Measurements from ENCODE around the gene NOD2.

Gene NOD2

GRCh38 chr16:50745940-50746339 is 52.5 kb downstream of the NOD2 start:
- no peak overlapping the region for H3K9ac ChIP-seq (ENCODE audit: low read length in 2 of 2)
- H3K4me3 ChIP-seq (ENCODE audit: low read length in 2 of 2): no peak overlapping the region
- H3K9me3 ChIP-seq (ENCODE audit: control insufficient read depth in 2 of 2, low read length in 2 of 2): no peaks in the 10 kb centered on the region
- H3K36me3 ChIP-seq (ENCODE audit: control insufficient read depth in 2 of 2, insufficient read depth in 2 of 2, low read length in 2 of 2): peaks cover 0 to 3% of the 10 kb centered on the region in 2 donors
- H3K27ac ChIP-seq (ENCODE audit: low read length): no peak overlapping the region
- H3K4me1 ChIP-seq (ENCODE audit: control insufficient read depth, insufficient read depth, low read length): peaks cover 6% of the 10 kb centered on the region
- H3K27me3 ChIP-seq (ENCODE audit: control insufficient read depth in 1 of 2, insufficient read depth in 2 of 2, low read length in 2 of 2): no peaks in the 10 kb centered on the region

GRCh38 chr16:50747207-50747956 is 54.0 kb downstream of the NOD2 start:
- Histone ChIP-seq H3K9me3 (ENCODE audit: control insufficient read depth in 2 of 2, low read length in 2 of 2) (no peaks in the 10 kb centered on the region), H3K36me3 (ENCODE audit: control insufficient read depth in 2 of 2, insufficient read depth in 2 of 2, low read length in 2 of 2) (peaks cover 0 to 3% of the 10 kb centered on the region in 2 donors), H3K4me1 (ENCODE audit: control insufficient read depth, insufficient read depth, low read length) (peaks cover 3% of the 10 kb centered on the region), H3K9ac (ENCODE audit: low read length in 2 of 2) (peak overlapping the region in 1 of 2 donors; percentile 38), H3K27me3 (ENCODE audit: control insufficient read depth in 1 of 2, insufficient read depth in 2 of 2, low read length in 2 of 2) (no peaks in the 10 kb centered on the region), H3K27ac (ENCODE audit: low read length) (no peak overlapping the region), H3K4me3 (ENCODE audit: low read length in 2 of 2) (no peak overlapping the region)

- Histone ChIP-seq H3K4me1 (ENCODE audit: control insufficient read depth, insufficient read depth, low read length) (no peaks in the 10 kb centered on the region), H3K27ac (ENCODE audit: low read length) (no peak overlapping the region), H3K4me3 (ENCODE audit: low read length in 2 of 2) (no peak overlapping the region), H3K36me3 (ENCODE audit: control insufficient read depth in 2 of 2, insufficient read depth in 2 of 2, low read length in 2 of 2) (peaks cover 7 to 17% of the 10 kb centered on the region in 2 donors), H3K9me3 (ENCODE audit: control insufficient read depth in 2 of 2, low read length in 2 of 2) (no peaks in the 10 kb centered on the region), H3K9ac (ENCODE audit: low read length in 2 of 2) (no peak overlapping the region), H3K27me3 (ENCODE audit: control insufficient read depth in 1 of 2, insufficient read depth in 2 of 2, low read length in 2 of 2) (no peaks in the 10 kb centered on the region)
These were observed 58.1 kb downstream of the NOD2 start for GRCh38 chr16:50751528-50751927.

- Histone ChIP-seq H3K36me3 (ENCODE audit: control insufficient read depth in 2 of 2, insufficient read depth in 2 of 2, low read length in 2 of 2) (peaks cover 9 to 17% of the 10 kb centered on the region in 2 donors), H3K9ac (ENCODE audit: low read length in 2 of 2) (no peak overlapping the region), H3K4me3 (ENCODE audit: low read length in 2 of 2) (no peak overlapping the region)
These were observed 59.2 kb downstream of the NOD2 start for GRCh38 chr16:50752471-50753235.

GRCh38 chr16:50756473-50756872 is 63.1 kb downstream of the NOD2 start:
- H3K4me1 ChIP-seq (ENCODE audit: control insufficient read depth, insufficient read depth, low read length): no peaks in the 10 kb centered on the region
- no peaks in the 10 kb centered on the region for H3K27me3 ChIP-seq (ENCODE audit: control insufficient read depth in 1 of 2, insufficient read depth in 2 of 2, low read length in 2 of 2)
- no peak overlapping the region for H3K4me3 ChIP-seq (ENCODE audit: low read length in 2 of 2)
- peaks cover 9 to 17% of the 10 kb centered on the region in 2 donors for H3K36me3 ChIP-seq (ENCODE audit: control insufficient read depth in 2 of 2, insufficient read depth in 2 of 2, low read length in 2 of 2)
- no peaks in the 10 kb centered on the region for H3K9me3 ChIP-seq (ENCODE audit: control insufficient read depth in 2 of 2, low read length in 2 of 2)
- H3K9ac ChIP-seq (ENCODE audit: low read length in 2 of 2): no peak overlapping the region
- H3K27ac ChIP-seq (ENCODE audit: low read length): no peak overlapping the region

More at GRCh38 chr16:50752471-50753235, 59.2 kb downstream of the NOD2 start:
- Histone ChIP-seq H3K27ac (ENCODE audit: low read length) (no peak overlapping the region), H3K4me1 (ENCODE audit: control insufficient read depth, insufficient read depth, low read length) (no peaks in the 10 kb centered on the region), H3K9me3 (ENCODE audit: control insufficient read depth in 2 of 2, low read length in 2 of 2) (no peaks in the 10 kb centered on the region), H3K27me3 (ENCODE audit: control insufficient read depth in 1 of 2, insufficient read depth in 2 of 2, low read length in 2 of 2) (no peaks in the 10 kb centered on the region)

GRCh38 chr16:50761267-50761666 is 67.9 kb downstream of the NOD2 start:
- no peak overlapping the region for H3K4me3 ChIP-seq (ENCODE audit: low read length in 2 of 2)
- no peak overlapping the region for H3K9ac ChIP-seq (ENCODE audit: low read length in 2 of 2)
- no peaks in the 10 kb centered on the region for H3K9me3 ChIP-seq (ENCODE audit: control insufficient read depth in 2 of 2, low read length in 2 of 2)
- no peak overlapping the region for H3K27ac ChIP-seq (ENCODE audit: low read length)
- no peaks in the 10 kb centered on the region for H3K27me3 ChIP-seq (ENCODE audit: control insufficient read depth in 1 of 2, insufficient read depth in 2 of 2, low read length in 2 of 2)
- H3K4me1 ChIP-seq (ENCODE audit: control insufficient read depth, insufficient read depth, low read length): no peaks in the 10 kb centered on the region
- peaks cover 2 to 4% of the 10 kb centered on the region in 2 donors for H3K36me3 ChIP-seq (ENCODE audit: control insufficient read depth in 2 of 2, insufficient read depth in 2 of 2, low read length in 2 of 2)

GRCh38 chr16:50762241-50762640 is 68.8 kb downstream of the NOD2 start:
- no peak overlapping the region for H3K27ac ChIP-seq (ENCODE audit: low read length)
- H3K9ac ChIP-seq (ENCODE audit: low read length in 2 of 2): no peak overlapping the region
- H3K36me3 ChIP-seq (ENCODE audit: control insufficient read depth in 2 of 2, insufficient read depth in 2 of 2, low read length in 2 of 2): peaks cover 0 to 4% of the 10 kb centered on the region in 2 donors
- no peaks in the 10 kb centered on the region for H3K9me3 ChIP-seq (ENCODE audit: control insufficient read depth in 2 of 2, low read length in 2 of 2)
- H3K4me1 ChIP-seq (ENCODE audit: control insufficient read depth, insufficient read depth, low read length): no peaks in the 10 kb centered on the region
- no peak overlapping the region for H3K4me3 ChIP-seq (ENCODE audit: low read length in 2 of 2)
- no peaks in the 10 kb centered on the region for H3K27me3 ChIP-seq (ENCODE audit: control insufficient read depth in 1 of 2, insufficient read depth in 2 of 2, low read length in 2 of 2)

GRCh38 chr16:50763211-50763610 is 69.8 kb downstream of the NOD2 start:
- Histone ChIP-seq H3K27me3 (ENCODE audit: control insufficient read depth in 1 of 2, insufficient read depth in 2 of 2, low read length in 2 of 2) (no peaks in the 10 kb centered on the region), H3K4me3 (ENCODE audit: low read length in 2 of 2) (no peak overlapping the region), H3K27ac (ENCODE audit: low read length) (no peak overlapping the region), H3K36me3 (ENCODE audit: control insufficient read depth in 2 of 2, insufficient read depth in 2 of 2, low read length in 2 of 2) (peaks cover 0 to 4% of the 10 kb centered on the region in 2 donors), H3K4me1 (ENCODE audit: control insufficient read depth, insufficient read depth, low read length) (no peaks in the 10 kb centered on the region), H3K9me3 (ENCODE audit: control insufficient read depth in 2 of 2, low read length in 2 of 2) (no peaks in the 10 kb centered on the region), H3K9ac (ENCODE audit: low read length in 2 of 2) (no peak overlapping the region)

GRCh38 chr16:50765260-50765659 is 71.9 kb downstream of the NOD2 start:
- Histone ChIP-seq H3K36me3 (ENCODE audit: control insufficient read depth in 2 of 2, insufficient read depth in 2 of 2, low read length in 2 of 2) (peaks cover 0 to 4% of the 10 kb centered on the region in 2 donors), H3K4me1 (ENCODE audit: control insufficient read depth, insufficient read depth, low read length) (no peaks in the 10 kb centered on the region), H3K27ac (ENCODE audit: low read length) (no peak overlapping the region), H3K27me3 (ENCODE audit: control insufficient read depth in 1 of 2, insufficient read depth in 2 of 2, low read length in 2 of 2) (no peaks in the 10 kb centered on the region), H3K4me3 (ENCODE audit: low read length in 2 of 2) (no peak overlapping the region), H3K9ac (ENCODE audit: low read length in 2 of 2) (no peak overlapping the region), H3K9me3 (ENCODE audit: control insufficient read depth in 2 of 2, low read length in 2 of 2) (no peaks in the 10 kb centered on the region)

- Histone ChIP-seq H3K9ac (ENCODE audit: low read length in 2 of 2) (no peak overlapping the region), H3K27ac (ENCODE audit: low read length) (no peak overlapping the region), H3K9me3 (ENCODE audit: control insufficient read depth in 2 of 2, low read length in 2 of 2) (no peaks in the 10 kb centered on the region), H3K4me1 (ENCODE audit: control insufficient read depth, insufficient read depth, low read length) (no peaks in the 10 kb centered on the region), H3K27me3 (ENCODE audit: control insufficient read depth in 1 of 2, insufficient read depth in 2 of 2, low read length in 2 of 2) (no peaks in the 10 kb centered on the region), H3K36me3 (ENCODE audit: control insufficient read depth in 2 of 2, insufficient read depth in 2 of 2, low read length in 2 of 2) (peaks cover 0 to 4% of the 10 kb centered on the region in 2 donors), H3K4me3 (ENCODE audit: low read length in 2 of 2) (no peak overlapping the region)
These were observed 72.5 kb downstream of the NOD2 start for GRCh38 chr16:50765861-50766260.

- no peaks in the 10 kb centered on the region for H3K4me1 ChIP-seq (ENCODE audit: control insufficient read depth, insufficient read depth, low read length)
- H3K9ac ChIP-seq (ENCODE audit: low read length in 2 of 2): no peak overlapping the region
- H3K36me3 ChIP-seq (ENCODE audit: control insufficient read depth in 2 of 2, insufficient read depth in 2 of 2, low read length in 2 of 2): peaks cover 0 to 4% of the 10 kb centered on the region in 2 donors
- no peak overlapping the region for H3K4me3 ChIP-seq (ENCODE audit: low read length in 2 of 2)
- H3K27ac ChIP-seq (ENCODE audit: low read length): no peak overlapping the region
- no peaks in the 10 kb centered on the region for H3K9me3 ChIP-seq (ENCODE audit: control insufficient read depth in 2 of 2, low read length in 2 of 2)
- no peaks in the 10 kb centered on the region for H3K27me3 ChIP-seq (ENCODE audit: control insufficient read depth in 1 of 2, insufficient read depth in 2 of 2, low read length in 2 of 2)
These were observed 73.8 kb downstream of the NOD2 start for GRCh38 chr16:50767197-50767596.
